Aorta (tissue), 5 donors: ENCODE measurements around the gene TRIP4. TPM values are rescaled to one million over a fixed set of nuclear protein-coding genes. Genes with fewer than 3 reads are reported as not detected.
"Not testable (repeated sequence)": the region's sequence is repeated elsewhere in the genome, so short reads cannot be mapped to it uniquely, and the experiment has no call there.

Experiments
- ATAC-seq: fragments of 200-7000 bp; cut with Tn5 transposase; one replicate; pipeline ENCODE4 v1.9.1; 2022; ENCODE audit warnings: moderate library complexity; ENCODE audit not compliant: low FRiP score
- DNase-seq, 2 donors: peaks; one replicate each; pipeline ENCODE4 v3.0.0-alpha.2; 2020
- H3K27ac ChIP-seq, 2 donors: one replicate each; pipeline ENCODE4 v1.5.1; 2013; ENCODE audit warnings: low read length in 2 of 2, mild to moderate bottlenecking in 2 of 2, moderate library complexity in 2 of 2, control low read depth in 1 of 2, inconsistent platforms in 1 of 2, low read depth in 1 of 2
- H3K27me3 ChIP-seq, 2 donors: one replicate each; pipeline ENCODE4 v1.6.1; 2013; ENCODE audit warnings: control low read depth in 1 of 2, low read length in 1 of 2, mild to moderate bottlenecking in 1 of 2, moderate library complexity in 1 of 2; ENCODE audit not compliant: insufficient read depth in 2 of 2, control insufficient read depth in 1 of 2
- H3K36me3 ChIP-seq, 2 donors: one replicate each; pipeline ENCODE4 v1.6.1; 2013; ENCODE audit warnings: control low read depth in 1 of 2, low read length in 1 of 2, mild to moderate bottlenecking in 1 of 2; ENCODE audit not compliant: insufficient read depth in 2 of 2, control insufficient read depth in 1 of 2
- H3K4me1 ChIP-seq, 2 donors: one replicate each; pipeline ENCODE4 v1.6.1; 2013; ENCODE audit warnings: low read length in 2 of 2, control low read depth in 1 of 2, mild to moderate bottlenecking in 1 of 2, moderate library complexity in 1 of 2; ENCODE audit not compliant: insufficient read depth in 2 of 2, control insufficient read depth in 1 of 2
- H3K4me3 ChIP-seq, 2 donors: one replicate each; pipeline ENCODE4 v1.5.1; 2013; ENCODE audit warnings: low read length in 2 of 2, control low read depth in 1 of 2, mild to moderate bottlenecking in 1 of 2
- H3K9me3 ChIP-seq: one replicate; pipeline ENCODE4 v1.6.1; 2013; ENCODE audit warnings: mild to moderate bottlenecking, low read length; ENCODE audit not compliant: control insufficient read depth
- WGBS, 2 donors: extraction: QIAGEN DNeasy Blood & Tissue Kit; methylation state at CpG; one replicate each; pipeline ENCODE4 v1.1.7; 2013; 5-methylcytosine and 5-hydroxymethylcytosine counted together
- intact Hi-C, 2 donors: fragments of 100-400 bp; cut with DNase I; formaldehyde crosslinking; loops; one replicate each; pipeline versions ENCODE4 v1.14.2 to v1.15.0; 2022
- long read RNA-seq, 2 donors: library from polyadenylated mRNA; unstranded; transcript quantifications; one replicate each; pipeline ENCODE4 v2.0.0, GENCODE V29; 2020 to 2021
- polyA plus RNA-seq, 2 donors: library from polyadenylated mRNA; stranded (reverse); fragments of 200-250 nt; gene quantifications; one replicate each; pipeline ENCODE4 v1.2.3, GENCODE V29; 2013
- total RNA-seq, 2 donors: library from RNA; stranded (reverse); fragmentation: NEBNext Ultra II Directional; extraction: Animal tissue kit (Norgen Biotek cat#: 25700); gene quantifications; one replicate each; pipeline ENCODE4 v1.2.1, GENCODE V29; 2021
- donor health status: healthy with polysubstance abuse.
- donor health status: Bipolar disorder and iron deficiency.
- donor health status: DM: no; HTN: no; CAD: no.
- donor health status: DM: no; HTN: no; CAD: no.
- donor health status: DM: yes; HTN: yes; CAD: no.

The TRIP4 gene
- 10 to 100 TPM; 26.0 to 27.6 TPM for total RNA-seq
- polyA plus RNA-seq = 10 to 100 TPM; 23.3 to 31.2 TPM
- long read RNA-seq, donor 1, transcript TRIP4-201 (13 exons, 2,045 nt) = major isoform, 64 of 90 reads
- long read RNA-seq, donor 1, partial matches to known transcripts = 11 of 90 reads
- long read RNA-seq, donor 1, other reads (novel, unspliced or antisense) = 15 of 90 reads
- long read RNA-seq, donor 2, transcript TRIP4-201 (13 exons, 2,045 nt) = major isoform, 9 of 23 reads
- long read RNA-seq, donor 2, partial matches to known transcripts = 6 of 23 reads
- long read RNA-seq, donor 2, other reads (novel, unspliced or antisense) = 7 of 23 reads

DNA sequence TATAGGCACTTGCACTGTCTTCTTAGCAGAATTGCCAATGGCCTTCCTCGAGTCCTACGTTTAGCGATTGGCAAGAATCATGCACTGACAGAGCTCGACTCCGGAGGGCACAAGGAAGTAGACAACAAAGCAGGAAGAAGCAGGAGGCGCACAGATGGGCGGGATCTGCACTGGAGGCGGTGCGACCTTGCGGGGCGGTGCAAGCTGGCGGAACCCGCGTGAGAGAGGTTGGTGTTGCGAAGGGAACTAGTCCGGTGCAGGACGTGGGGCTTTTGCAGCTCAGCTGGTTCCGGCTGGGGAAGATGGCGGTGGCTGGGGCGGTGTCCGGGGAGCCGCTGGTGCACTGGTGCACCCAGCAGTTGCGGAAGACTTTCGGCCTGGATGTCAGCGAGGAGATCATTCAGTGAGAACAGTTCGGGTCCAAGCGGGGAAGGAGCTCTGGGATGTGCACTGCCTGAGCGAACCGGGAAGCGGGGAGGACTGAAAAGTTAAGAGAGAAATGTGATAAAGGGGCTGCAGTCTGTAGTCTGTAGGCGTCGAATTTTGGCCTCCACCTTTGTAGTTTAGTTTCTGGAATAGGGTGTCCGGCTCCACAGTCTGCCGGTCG is at the start of gene TRIP4:
TSS of gene TRIP4 (plus strand) at position 275 of the 607 bp plus-strand sequence. CDS start at position 303, 28 bp downstream.
- whole genome bisulfite sequencing, 2 donors = 0% methylated on average over 35 of the region's 35 CpGs
- Histone ChIP-seq H3K4me1 (peaks cover 0 to 3% of the 10 kb centered on the region in 2 donors), H3K27ac (peak within 1 kb of the TSS in 1 of 2 donors; percentile 42), H3K27me3 (no peaks in the 10 kb centered on the region), H3K36me3 (no peaks in the 10 kb centered on the region), H3K9me3 (no peaks in the 10 kb centered on the region), H3K4me3 (peak within 1 kb of the TSS; percentile 76 to 81)
- DNase-seq (peak; percentile 98), ATAC-seq (peak; percentile 99)
- intact Hi-C loops = loop anchor here in 1 of 2 donors (10.0 kb wide), 1 partner anchor 223 kb away; the partner anchor contains the start of gene PPIB

DNA sequence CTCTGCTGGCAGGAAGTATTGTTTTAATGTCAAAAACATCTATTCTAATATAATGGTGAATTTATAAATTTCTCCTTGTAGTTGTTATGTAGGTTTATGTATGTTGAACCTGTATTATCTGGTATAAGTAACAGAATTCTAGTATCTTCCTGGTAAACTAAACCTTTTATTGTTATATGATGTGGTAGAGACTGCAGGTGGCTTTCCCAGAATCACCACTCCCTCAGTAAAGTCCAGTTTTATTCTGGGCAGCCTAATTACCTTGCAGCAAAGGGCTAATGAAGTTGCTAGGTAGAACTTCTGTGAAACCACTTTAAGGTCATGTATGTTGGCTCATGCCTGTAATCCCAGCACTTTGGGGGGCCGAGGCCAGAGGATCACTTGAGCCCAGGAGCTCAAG is 47.3 kb upstream of the TRIP4 start:
- Histone ChIP-seq H3K9me3 (no peaks in the 10 kb centered on the region), H3K27ac (no peak overlapping the region), H3K4me1 (no peaks in the 10 kb centered on the region), H3K36me3 (peaks cover 0 to 2% of the 10 kb centered on the region in 2 donors), H3K4me3 (no peak overlapping the region), H3K27me3 (no peaks in the 10 kb centered on the region)
- ATAC-seq (no peak), DNase-seq (no peak)
- intact Hi-C loops = no loop called here
- WGBS, 2 donors = 99 to 100% methylated on average over 1 of the region's 1 CpG

DNA sequence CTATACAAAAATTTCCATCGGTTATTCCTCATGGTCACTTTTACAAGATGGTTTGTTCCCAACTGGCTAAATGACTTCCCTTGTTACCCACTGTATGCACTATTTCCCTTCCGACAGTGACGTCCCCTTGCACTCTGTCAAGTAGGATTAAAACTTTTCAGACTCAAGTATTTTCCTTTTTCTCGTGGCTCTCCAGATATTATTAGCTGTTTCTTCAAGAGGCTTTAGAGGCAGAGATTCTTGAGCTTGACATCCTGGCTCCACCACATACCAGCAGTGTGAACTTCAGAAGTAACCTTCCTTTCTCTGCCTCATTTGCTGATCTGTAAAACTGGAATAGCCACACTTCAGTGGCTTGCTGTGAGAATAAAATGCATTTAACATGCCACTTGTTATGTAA is 45.7 kb upstream of the TRIP4 start:
- intact Hi-C loops = no loop called here
- Histone ChIP-seq H3K27ac (no peak overlapping the region), H3K4me3 (no peak overlapping the region), H3K36me3 (peaks cover 0 to 2% of the 10 kb centered on the region in 2 donors), H3K4me1 (no peaks in the 10 kb centered on the region), H3K27me3 (no peaks in the 10 kb centered on the region), H3K9me3 (no peaks in the 10 kb centered on the region)
- no peak for DNase-seq
- ATAC-seq = no peak
- 75 to 79% methylated on average over 4 of the region's 4 CpGs for whole genome bisulfite sequencing, 2 donors

- intact Hi-C loops = no loop called here
- H3K27me3 ChIP-seq = no peaks in the 10 kb centered on the region
- H3K36me3 ChIP-seq = peaks cover 0 to 2% of the 10 kb centered on the region in 2 donors
- ATAC-seq (no peak), DNase-seq (no peak)
- H3K27ac ChIP-seq = no peak overlapping the region
- H3K4me1 ChIP-seq = no peaks in the 10 kb centered on the region
- H3K4me3 ChIP-seq = no peak overlapping the region
- H3K9me3 ChIP-seq = no peaks in the 10 kb centered on the region
Measured at GRCh38 chr15:64343222-64343621, 44.4 kb upstream of the TRIP4 start.

GRCh38 chr15:64343841-64344240 is 43.8 kb upstream of the TRIP4 start:
- intact Hi-C loops = no loop called here
- Histone ChIP-seq H3K9me3 (no peaks in the 10 kb centered on the region), H3K4me1 (no peaks in the 10 kb centered on the region), H3K36me3 (peaks cover 0 to 2% of the 10 kb centered on the region in 2 donors), H3K27me3 (no peaks in the 10 kb centered on the region), H3K4me3 (no peak overlapping the region), H3K27ac (no peak overlapping the region)
- WGBS, 2 donors = 81% methylated on average over 2 of the region's 2 CpGs
- ATAC-seq (no peak), DNase-seq (no peak)

- Histone ChIP-seq H3K9me3 (no peaks in the 10 kb centered on the region), H3K4me3 (no peak overlapping the region), H3K27ac (no peak overlapping the region), H3K27me3 (no peaks in the 10 kb centered on the region), H3K4me1 (no peaks in the 10 kb centered on the region), H3K36me3 (peaks cover 0 to 2% of the 10 kb centered on the region in 2 donors)
- no peak for DNase-seq
- no peak for ATAC-seq
- intact Hi-C loops = no loop called here
Measured at GRCh38 chr15:64344651-64345294, 42.9 kb upstream of the TRIP4 start.

DNA sequence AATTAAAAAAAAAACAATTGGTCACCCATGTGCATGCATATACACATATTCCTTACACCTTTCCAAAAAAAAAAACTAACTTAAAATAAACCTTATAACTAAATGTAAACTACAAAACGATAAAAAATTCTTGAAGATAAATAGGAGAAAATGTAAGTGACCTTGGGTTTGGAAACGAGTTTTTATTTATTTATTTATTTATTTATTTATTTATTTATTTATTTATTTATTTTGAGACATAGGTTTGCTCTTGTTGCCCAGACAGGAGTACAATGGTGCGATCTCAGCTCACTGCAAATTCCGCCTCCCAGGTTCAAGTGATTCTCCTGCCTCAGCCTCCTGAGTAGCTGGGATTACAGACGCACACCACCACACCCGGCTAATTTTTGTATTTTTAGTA is 41.4 kb upstream of the TRIP4 start:
- intact Hi-C loops, ATAC-seq, H3K4me1 ChIP-seq: not testable (repeated sequence)

DNA sequence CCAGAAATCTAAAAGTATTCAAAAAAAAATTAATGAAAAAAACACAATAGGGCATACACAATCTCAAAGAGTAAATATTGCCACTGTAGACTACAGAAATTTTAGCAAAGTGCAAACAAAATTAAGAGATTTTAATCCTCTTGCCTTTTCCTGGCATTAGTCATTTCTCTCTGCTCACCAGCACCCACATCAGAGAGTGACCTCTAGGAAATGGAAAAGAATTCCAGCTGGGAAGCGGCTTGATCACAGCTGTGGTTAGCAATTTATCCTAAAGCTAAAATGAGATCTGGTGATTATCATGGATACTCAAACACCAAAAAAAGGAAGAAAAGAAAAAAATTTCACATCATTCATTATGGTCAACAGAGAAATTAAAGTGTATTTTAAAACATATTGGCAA is 39.2 kb upstream of the TRIP4 start:
- no peak for DNase-seq
- Histone ChIP-seq H3K4me3 (no peak overlapping the region), H3K9me3 (no peaks in the 10 kb centered on the region), H3K27ac (no peak overlapping the region), H3K36me3 (no peaks in the 10 kb centered on the region), H3K4me1 (no peaks in the 10 kb centered on the region), H3K27me3 (no peaks in the 10 kb centered on the region)
- WGBS, 2 donors = 91 to 95% methylated on average over 1 of the region's 1 CpG
- no peak for ATAC-seq
- intact Hi-C loops = no loop called here

More for the DNA sequence above, 41.4 kb upstream of the TRIP4 start:
- H3K27ac ChIP-seq, H3K4me3 ChIP-seq, H3K36me3 ChIP-seq, DNase-seq, H3K9me3 ChIP-seq, H3K27me3 ChIP-seq: not testable (repeated sequence)
- WGBS, 2 donors = 95 to 97% methylated on average over 6 of the region's 6 CpGs

DNA sequence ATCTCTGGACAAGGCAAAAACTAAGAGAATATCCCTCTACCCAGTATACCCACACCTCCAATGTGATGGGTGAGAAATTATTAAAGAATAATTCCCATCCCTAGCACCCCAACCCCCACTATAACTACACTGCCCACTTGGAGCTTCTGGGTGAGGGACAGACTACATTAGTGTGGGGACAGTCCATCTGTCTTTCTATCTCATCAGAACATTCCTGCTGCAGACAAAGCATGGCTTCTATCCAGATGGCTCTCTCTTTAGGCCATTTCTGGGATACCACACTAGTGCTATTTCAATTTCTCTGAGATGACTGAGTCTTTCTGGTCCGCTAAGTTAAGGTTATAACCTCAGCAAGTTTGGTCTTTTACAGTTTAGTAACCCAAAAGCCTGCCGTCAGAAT is 38.3 kb upstream of the TRIP4 start:
- Histone ChIP-seq H3K4me1 (no peaks in the 10 kb centered on the region), H3K27me3 (no peaks in the 10 kb centered on the region), H3K9me3 (no peaks in the 10 kb centered on the region), H3K4me3 (no peak overlapping the region), H3K27ac (no peak overlapping the region), H3K36me3 (no peaks in the 10 kb centered on the region)
- WGBS, 2 donors = 93 to 94% methylated on average over 2 of the region's 2 CpGs
- intact Hi-C loops = no loop called here
- ATAC-seq = no peak
- no peak for DNase-seq
